Right ventricle myocardium superior (tissue), 1 donor: ENCODE data around the gene HDAC3. TPM values are rescaled to one million over a fixed set of nuclear protein-coding genes. Genes with fewer than 3 reads are reported as not detected.
A peak's percentile ranks its signal among the peaks of the same experiment; 100 is the strongest.

Experiments used
- ATAC-seq: fragments of 200-7000 bp; cut with Tn5 transposase; one replicate; pipeline ENCODE4 v1.9.1; 2020; ENCODE audit warnings: mild to moderate bottlenecking; ENCODE audit not compliant: poor library complexity
- DNase-seq: peaks from one replicate; pipeline ENCODE4 v3.0.0-alpha.2; 2020
- intact Hi-C: fragments of 100-400 bp; cut with DNase I; formaldehyde crosslinking; loops from one replicate; pipeline ENCODE4 v1.11.2; 2022
- total RNA-seq: library from RNA; stranded (reverse); fragmentation: NEBNext Ultra II Directional; extraction: Animal tissue kit (Norgen Biotek cat#: 25700); gene quantifications from one replicate; pipeline ENCODE4 v1.2.1, GENCODE V29; 2021
- donor health status: DM: no; HTN: yes; CAD: no; lungs with severe emphysema.

HDAC3 gene
- total RNA-seq, 1 donor from 2014 or later: 29.1 TPM

- ATAC-seq (no peak), DNase-seq (no peak)
- intact Hi-C loops: no loop called here
Observed at GRCh38 chr5:141639357-141640050, 2.9 kb upstream of the HDAC3 start.

- ATAC-seq: no peak
- no peak for DNase-seq
- intact Hi-C loops: no loop called here
Observed at GRCh38 chr5:141638771-141639170, 2.1 kb upstream of the HDAC3 start.

- DNase-seq (peak; percentile 74), ATAC-seq (peak; percentile 47)
- intact Hi-C loops: no loop called here
Observed at GRCh38 chr5:141637767-141638419, 1.2 kb upstream of the HDAC3 start.

- ATAC-seq (peak; percentile 34), DNase-seq (no peak)
- intact Hi-C loops: no loop called here
Observed at GRCh38 chr5:141637123-141637766, 596 bp upstream of the HDAC3 start.

- DNase-seq: no peak
- ATAC-seq: no peak
- intact Hi-C loops: no loop called here
Observed at GRCh38 chr5:141636106-141636412, 590 bp downstream of the HDAC3 start.

- ATAC-seq: no peak
- no peak for DNase-seq
- intact Hi-C loops: no loop called here
Observed at GRCh38 chr5:141635646-141636045, 1.0 kb downstream of the HDAC3 start.

GRCh38 chr5:141634720-141635119 lies 1.9 kb downstream of the HDAC3 start:
- ATAC-seq (no peak), DNase-seq (no peak)
- intact Hi-C loops: no loop called here

GRCh38 chr5:141633871-141634561 lies 2.6 kb downstream of the HDAC3 start:
- intact Hi-C loops: no loop called here
- DNase-seq (no peak), ATAC-seq (no peak)

- intact Hi-C loops: no loop called here
- DNase-seq (no peak), ATAC-seq (no peak)
Observed at GRCh38 chr5:141632650-141633049, 4.0 kb downstream of the HDAC3 start.

GRCh38 chr5:141630570-141631140 lies 6.0 kb downstream of the HDAC3 start:
- intact Hi-C loops: no loop called here
- ATAC-seq (no peak), DNase-seq (no peak)

GRCh38 chr5:141628175-141628788 lies 8.4 kb downstream of the HDAC3 start:
- DNase-seq (no peak), ATAC-seq (no peak)
- intact Hi-C loops: no loop called here

- intact Hi-C loops: no loop called here
- no peak for ATAC-seq
Observed at GRCh38 chr5:141623611-141624010, 13.0 kb downstream of the HDAC3 start.

GRCh38 chr5:141623186-141623585 lies 13.5 kb downstream of the HDAC3 start:
- DNase-seq (no peak), ATAC-seq (no peak)
- intact Hi-C loops: no loop called here

More at GRCh38 chr5:141623611-141624010, 13.0 kb downstream of the HDAC3 start:
- no peak for DNase-seq

- DNase-seq: peak; percentile 99
- peak; percentile 96 for ATAC-seq
- intact Hi-C loops: loop anchor here (1.0 kb wide), 1 partner anchor 27 kb away; no protein-coding TSS in a partner anchor
Observed at GRCh38 chr5:141618804-141619554, 17.7 kb downstream of the HDAC3 start, which contains the start of gene DIAPH1. DIAPH1 (minus strand) TSS chr5:141619000; CDS start chr5:141618914, 86 bp downstream.

GRCh38 chr5:141618030-141618803 lies 18.4 kb downstream of the HDAC3 start:
- intact Hi-C loops: no loop called here
- peak; percentile 35 for ATAC-seq
- DNase-seq: peak; percentile 57

GRCh38 chr5:141617682-141618029 lies 19.0 kb downstream of the HDAC3 start:
- ATAC-seq: no peak
- DNase-seq: no peak
- intact Hi-C loops: no loop called here

- ATAC-seq (no peak), DNase-seq (no peak)
- intact Hi-C loops: no loop called here
Observed at GRCh38 chr5:141617128-141617527, 19.5 kb downstream of the HDAC3 start.
